Astrocyte (in vitro differentiated cells and primary cell): ENCODE measurements around the gene MIDN.

Experiments
- EZH2 ChIP-seq: IDR thresholded peaks from 2 replicates; pipeline ENCODE4 v1.6.1; 2012; ENCODE audit warnings: mild to moderate bottlenecking, low read length, inconsistent platforms; ENCODE audit not compliant: insufficient read depth
- TF ChIP-seq, protein P1 (sequence below): IDR thresholded peaks from 2 replicates; pipeline ENCODE4 v1.5.1; 2011; ENCODE audit warnings: low read depth, mild to moderate bottlenecking, inconsistent platforms, low read length, moderate library complexity; ENCODE audit not compliant: insufficient read depth

DNA sequence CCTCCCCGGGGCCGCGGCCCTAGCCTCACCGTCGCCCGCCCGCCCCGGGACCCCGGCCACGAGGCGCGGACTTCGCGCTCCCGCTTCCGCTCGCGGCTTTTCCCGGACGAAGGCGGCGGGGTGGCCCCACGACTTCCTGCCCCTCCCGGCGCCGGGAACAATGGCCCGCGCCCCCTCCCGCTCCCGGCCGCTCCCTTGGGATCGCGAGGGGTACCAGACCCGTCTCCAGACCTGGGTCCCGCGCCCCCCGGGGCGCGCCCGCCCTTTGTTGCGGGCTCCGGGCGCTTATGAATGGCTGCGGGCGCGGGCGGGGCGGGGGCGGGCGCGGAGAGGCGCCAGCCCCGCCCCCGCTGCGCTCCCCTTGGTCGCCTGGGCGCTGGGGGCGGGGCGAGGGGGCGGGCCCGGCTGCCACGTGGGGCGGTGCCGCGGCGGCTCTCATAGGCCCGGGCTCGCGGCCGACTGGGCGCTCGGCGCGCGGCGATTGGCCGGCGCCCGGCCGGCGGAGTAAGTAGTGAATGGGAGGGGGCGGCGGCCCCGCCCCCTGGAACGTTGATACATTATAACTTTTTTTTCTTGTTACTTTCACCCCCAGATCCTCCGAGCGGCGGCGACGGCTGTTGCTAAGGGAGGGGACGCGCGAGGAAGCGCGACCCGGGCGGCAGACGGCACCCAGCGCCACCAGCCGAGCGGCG lies 1.1 kb downstream of the MIDN start:
- TF ChIP-seq, protein P1, sequence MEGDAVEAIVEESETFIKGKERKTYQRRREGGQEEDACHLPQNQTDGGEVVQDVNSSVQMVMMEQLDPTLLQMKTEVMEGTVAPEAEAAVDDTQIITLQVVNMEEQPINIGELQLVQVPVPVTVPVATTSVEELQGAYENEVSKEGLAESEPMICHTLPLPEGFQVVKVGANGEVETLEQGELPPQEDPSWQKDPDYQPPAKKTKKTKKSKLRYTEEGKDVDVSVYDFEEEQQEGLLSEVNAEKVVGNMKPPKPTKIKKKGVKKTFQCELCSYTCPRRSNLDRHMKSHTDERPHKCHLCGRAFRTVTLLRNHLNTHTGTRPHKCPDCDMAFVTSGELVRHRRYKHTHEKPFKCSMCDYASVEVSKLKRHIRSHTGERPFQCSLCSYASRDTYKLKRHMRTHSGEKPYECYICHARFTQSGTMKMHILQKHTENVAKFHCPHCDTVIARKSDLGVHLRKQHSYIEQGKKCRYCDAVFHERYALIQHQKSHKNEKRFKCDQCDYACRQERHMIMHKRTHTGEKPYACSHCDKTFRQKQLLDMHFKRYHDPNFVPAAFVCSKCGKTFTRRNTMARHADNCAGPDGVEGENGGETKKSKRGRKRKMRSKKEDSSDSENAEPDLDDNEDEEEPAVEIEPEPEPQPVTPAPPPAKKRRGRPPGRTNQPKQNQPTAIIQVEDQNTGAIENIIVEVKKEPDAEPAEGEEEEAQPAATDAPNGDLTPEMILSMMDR = no peak
- no peak for TF ChIP-seq EZH2
